Kidney epithelial cell (primary cell): ENCODE measurements around the gene C9orf153. TPM values are rescaled to one million over a fixed set of nuclear protein-coding genes. Genes with fewer than 3 reads are reported as not detected.

Experiments
- DNase-seq: peaks from one replicate; pipeline ENCODE4 v3.0.0-alpha.2; 2010; ENCODE audit warnings: low read depth
- H3K27me3 ChIP-seq: 2 replicates; pipeline ENCODE4 v1.6.0; 2011; ENCODE audit warnings: low read length; ENCODE audit not compliant: control insufficient read depth, insufficient read depth
- H3K36me3 ChIP-seq: 2 replicates; pipeline ENCODE4 v1.5.1; 2011; ENCODE audit warnings: low read length; ENCODE audit not compliant: control insufficient read depth, insufficient read depth
- H3K4me3 ChIP-seq: 2 replicates; pipeline ENCODE4 v1.5.1; 2011; ENCODE audit warnings: low read depth, mild to moderate bottlenecking, control low read depth, low read length
- CTCF ChIP-seq: IDR thresholded peaks from 2 replicates; pipeline ENCODE4 v1.5.1; 2011; ENCODE audit warnings: mild to moderate bottlenecking, moderate library complexity, low read length, control low read depth, inconsistent platforms; ENCODE audit not compliant: insufficient read depth, poor library complexity, severe bottlenecking
- total RNA-seq: library from RNA; depleted of rRNA; stranded (reverse); fragments of >200 nt; gene quantifications from 2 replicates; pipeline ENCODE4 v1.2.3, GENCODE V29; 2015

C9orf153 gene
- total RNA-seq, 1 donor from 2014 or later = not detected

GRCh38 chr9:86282979-86283535 lies 23.6 kb upstream of the C9orf153 start:
- Histone ChIP-seq H3K4me3 (peak overlapping the region; percentile 99), H3K36me3 (no peaks in the 10 kb centered on the region), H3K27me3 (no peaks in the 10 kb centered on the region)
- peak; percentile 75 for DNase-seq
- no peak for TF ChIP-seq CTCF

- DNase-seq = peak; percentile 56
- Histone ChIP-seq H3K4me3 (peak within 1 kb of the TSS; percentile 99), H3K27me3 (no peaks in the 10 kb centered on the region), H3K36me3 (no peaks in the 10 kb centered on the region)
- no peak for TF ChIP-seq CTCF
Observed at GRCh38 chr9:86282077-86282978, 22.9 kb upstream of the C9orf153 start, which contains the start of gene ISCA1. Gene ISCA1 (minus strand): TSS chr9:86282538. CDS start chr9:86282458, 80 bp downstream.

- no peak for DNase-seq
- TF ChIP-seq CTCF = no peak
- Histone ChIP-seq H3K4me3 (peak overlapping the region; percentile 99), H3K36me3 (no peaks in the 10 kb centered on the region), H3K27me3 (no peaks in the 10 kb centered on the region)
Observed at GRCh38 chr9:86281593-86282076, 22.2 kb upstream of the C9orf153 start.

- H3K27me3 ChIP-seq = no peaks in the 10 kb centered on the region
- H3K4me3 ChIP-seq = no peak overlapping the region
- no peak for TF ChIP-seq CTCF
- no peak for DNase-seq
- no peaks in the 10 kb centered on the region for H3K36me3 ChIP-seq
Observed at GRCh38 chr9:86280580-86280979, 21.1 kb upstream of the C9orf153 start.

GRCh38 chr9:86279839-86280238 lies 20.4 kb upstream of the C9orf153 start:
- H3K36me3 ChIP-seq = no peaks in the 10 kb centered on the region
- DNase-seq = no peak

More at GRCh38 chr9:86279839-86280238, 20.4 kb upstream of the C9orf153 start:
- no peak overlapping the region for H3K4me3 ChIP-seq
- no peaks in the 10 kb centered on the region for H3K27me3 ChIP-seq
- TF ChIP-seq CTCF = no peak
